ENCODE results near the gene IL16.
"Not testable (repeated sequence)": the region's sequence is repeated elsewhere in the genome, so short reads cannot be mapped to it uniquely, and the experiment has no call there.

DNA sequence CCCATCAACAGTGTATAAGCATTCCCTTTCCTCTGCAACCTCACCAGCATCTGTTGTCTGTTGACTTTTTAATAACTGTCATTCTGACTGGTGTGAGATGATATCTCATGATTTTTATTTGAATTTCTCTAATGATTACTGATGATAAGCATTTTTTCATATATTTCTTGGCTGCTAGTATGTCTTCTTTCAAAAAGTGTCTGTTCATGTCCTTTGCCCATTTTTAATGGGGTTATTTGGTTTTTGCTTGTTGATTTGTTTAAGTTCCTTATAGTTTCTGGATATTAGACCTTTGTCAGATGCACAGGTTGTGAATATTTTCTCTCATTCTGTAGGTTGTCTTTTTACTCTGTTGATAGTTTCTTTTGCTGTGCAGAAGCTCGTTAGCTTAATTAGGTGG, 11.3 kb downstream of the IL16 start:
- not testable (repeated sequence) for TF ChIP-seq EZH2phosphoT487 (conservative IDR thresholded peaks at IDR 0.05; ENCODE audit: low read length)
- TF ChIP-seq, protein P1, sequence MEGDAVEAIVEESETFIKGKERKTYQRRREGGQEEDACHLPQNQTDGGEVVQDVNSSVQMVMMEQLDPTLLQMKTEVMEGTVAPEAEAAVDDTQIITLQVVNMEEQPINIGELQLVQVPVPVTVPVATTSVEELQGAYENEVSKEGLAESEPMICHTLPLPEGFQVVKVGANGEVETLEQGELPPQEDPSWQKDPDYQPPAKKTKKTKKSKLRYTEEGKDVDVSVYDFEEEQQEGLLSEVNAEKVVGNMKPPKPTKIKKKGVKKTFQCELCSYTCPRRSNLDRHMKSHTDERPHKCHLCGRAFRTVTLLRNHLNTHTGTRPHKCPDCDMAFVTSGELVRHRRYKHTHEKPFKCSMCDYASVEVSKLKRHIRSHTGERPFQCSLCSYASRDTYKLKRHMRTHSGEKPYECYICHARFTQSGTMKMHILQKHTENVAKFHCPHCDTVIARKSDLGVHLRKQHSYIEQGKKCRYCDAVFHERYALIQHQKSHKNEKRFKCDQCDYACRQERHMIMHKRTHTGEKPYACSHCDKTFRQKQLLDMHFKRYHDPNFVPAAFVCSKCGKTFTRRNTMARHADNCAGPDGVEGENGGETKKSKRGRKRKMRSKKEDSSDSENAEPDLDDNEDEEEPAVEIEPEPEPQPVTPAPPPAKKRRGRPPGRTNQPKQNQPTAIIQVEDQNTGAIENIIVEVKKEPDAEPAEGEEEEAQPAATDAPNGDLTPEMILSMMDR (IDR thresholded peaks at IDR 0.05; ENCODE audit: insufficient read depth, low read length, poor library complexity, severe bottlenecking) = not testable (repeated sequence)

All from SU-DHL-6 (cell line).